GM19099 (cell line): ENCODE results near the gene ADAP1.

Experiments used
- POLR2A ChIP-seq: IDR thresholded peaks from 3 replicates; pipeline ENCODE4 v1.6.1; 2011; ENCODE audit warnings: low read depth; ENCODE audit not compliant: insufficient read length; ENCODE audit errors: extremely low read depth

ADAP1 gene

DNA sequence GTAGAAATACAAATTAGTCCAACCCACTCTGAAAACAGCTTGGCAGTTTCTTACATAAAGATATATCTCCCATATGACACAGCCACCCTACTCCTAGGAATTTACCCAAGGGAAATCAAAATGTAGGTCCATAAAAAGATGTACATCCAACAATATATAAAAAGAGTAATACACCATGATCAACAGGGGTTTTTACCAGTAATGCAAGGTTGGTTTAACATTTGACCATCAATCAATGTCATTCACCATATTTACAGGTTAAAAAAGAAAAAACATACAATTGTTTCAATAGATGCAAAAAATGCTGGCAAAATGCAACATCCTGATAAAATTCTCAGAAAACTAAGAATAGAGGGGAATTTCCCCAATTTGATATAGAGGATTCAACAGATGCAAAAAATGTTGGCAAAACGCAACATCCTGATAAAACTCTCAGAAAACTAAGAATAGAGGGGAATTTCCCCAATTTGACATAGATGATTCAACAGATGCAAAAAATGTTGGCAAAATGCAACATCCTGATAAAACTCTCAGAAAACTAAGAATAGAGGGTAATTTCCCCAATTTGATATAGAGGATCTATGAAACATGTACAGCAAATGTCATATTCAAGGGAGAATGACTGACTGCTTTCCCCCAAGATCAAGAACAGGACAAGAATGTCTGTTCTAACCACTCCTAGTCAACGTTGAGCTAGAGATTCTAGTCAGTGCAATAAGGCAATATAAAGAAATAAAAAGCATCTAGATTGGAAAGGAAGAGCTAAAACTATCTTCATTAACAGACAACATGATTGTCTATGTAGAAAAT, 13.7 kb downstream of the ADAP1 start:
- no peak for TF ChIP-seq POLR2A

DNA sequence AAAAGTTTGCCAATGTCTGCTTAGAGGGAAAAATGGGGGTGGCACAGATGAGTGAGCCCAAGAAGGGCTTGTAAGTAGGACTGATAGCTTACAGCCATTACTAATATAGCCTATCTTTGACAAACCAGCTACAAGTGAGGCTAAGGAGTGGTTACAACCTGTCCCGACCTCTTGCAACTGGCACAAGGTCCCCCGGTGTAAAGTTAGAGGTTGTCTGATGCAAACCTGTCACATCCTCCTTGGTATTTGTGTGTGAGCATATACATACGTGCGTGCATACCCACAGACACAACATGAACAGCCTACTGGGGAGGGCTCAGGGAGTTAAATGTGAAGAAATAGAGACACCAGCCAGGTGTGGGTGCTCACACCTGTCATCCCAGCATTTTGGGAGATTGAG, 14.6 kb downstream of the ADAP1 start:
- no peak for TF ChIP-seq POLR2A

DNA sequence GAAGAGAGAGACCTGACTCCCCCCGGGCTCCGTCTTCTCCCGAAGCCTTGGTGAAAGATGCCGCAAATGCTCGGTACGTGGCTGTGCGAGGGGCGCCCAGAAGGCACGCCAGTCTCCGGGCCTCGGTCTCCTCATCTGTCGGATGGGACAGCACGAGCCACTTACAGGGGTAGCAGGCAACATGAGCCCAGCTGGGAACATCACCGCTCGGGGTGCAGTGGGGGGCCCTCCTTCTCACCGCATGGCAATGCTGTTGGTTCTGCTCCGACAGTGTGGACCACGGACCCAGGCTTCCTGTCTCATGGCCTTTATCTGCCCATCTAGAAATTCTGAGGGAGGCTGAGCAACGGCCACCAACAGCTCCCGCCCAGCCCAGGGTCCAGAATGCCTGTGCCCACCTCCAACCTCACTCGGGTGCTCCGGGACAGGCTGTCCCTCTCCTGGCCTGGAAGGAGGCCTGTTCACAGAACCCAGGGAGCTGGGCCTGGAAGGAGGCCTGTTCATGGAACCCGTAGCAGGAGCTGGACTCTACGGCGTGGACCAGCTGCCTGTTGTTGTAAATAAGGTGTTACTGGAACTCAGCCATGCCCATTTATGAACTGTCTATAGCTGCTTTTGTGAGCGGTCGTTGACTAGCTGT, 15.8 kb downstream of the ADAP1 start:
- no peak for TF ChIP-seq POLR2A

DNA sequence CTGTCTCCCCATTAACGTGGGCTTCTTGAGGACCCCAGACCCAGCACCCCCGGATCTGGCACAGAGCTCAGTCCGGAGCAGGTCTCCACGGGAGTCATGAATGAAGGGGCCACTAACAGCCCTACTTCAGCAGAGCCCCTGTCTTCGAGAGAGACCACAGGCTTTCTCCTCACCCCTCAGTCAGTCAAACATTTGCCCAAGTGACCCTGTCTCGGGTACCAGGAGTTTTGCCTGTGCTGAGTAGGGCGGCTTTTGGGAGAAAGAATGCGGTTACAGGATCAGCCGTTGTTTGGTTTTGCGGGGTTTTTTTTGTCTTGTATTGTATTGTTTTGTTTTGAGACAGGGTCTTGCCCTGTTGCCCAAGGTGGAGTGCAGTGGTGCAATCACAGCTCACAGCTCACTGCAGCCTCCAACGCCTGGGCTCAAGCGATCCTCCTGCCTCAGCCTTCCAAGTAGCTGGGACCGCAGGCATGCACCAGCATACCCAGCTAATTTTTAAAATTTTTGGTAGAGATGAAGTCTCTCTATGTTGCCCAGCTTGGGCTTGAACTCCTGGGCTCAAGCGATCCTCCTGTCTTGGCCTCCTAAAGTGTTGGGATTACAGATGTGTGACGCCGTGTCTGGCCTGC, 16.5 kb downstream of the ADAP1 start:
- TF ChIP-seq POLR2A, result no peak

DNA sequence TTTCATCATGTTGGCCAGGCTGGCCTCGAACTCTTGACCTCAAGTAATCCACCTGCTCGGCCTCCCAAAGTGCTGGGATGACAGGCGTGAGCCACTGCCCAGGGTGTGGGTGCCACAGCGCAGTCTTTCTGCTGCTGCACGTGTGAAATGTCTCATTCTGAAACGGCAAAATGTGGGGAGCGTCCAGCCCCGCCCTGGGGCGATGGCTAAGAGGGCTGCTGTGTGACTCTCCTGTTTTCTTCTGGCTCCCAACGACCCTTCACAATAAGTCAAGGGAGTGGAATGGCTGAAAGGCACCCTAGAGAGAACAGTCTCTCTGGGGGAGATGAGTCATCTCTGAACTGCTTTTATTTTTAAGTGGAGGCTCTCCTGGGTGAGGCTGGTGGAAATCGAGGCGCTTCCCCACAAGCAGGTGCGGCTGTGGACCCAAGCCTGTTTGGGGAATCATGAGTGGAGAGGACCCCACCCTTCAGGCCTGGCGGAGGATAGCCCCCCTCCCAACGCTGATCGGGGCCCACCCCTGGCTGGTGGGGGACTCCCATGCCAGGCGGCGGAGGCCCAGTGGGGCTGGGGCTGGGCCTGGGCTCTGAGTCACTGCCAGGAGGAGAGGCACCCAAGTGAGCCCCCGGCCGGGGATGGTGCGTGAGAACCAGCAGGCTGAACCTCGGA, 18.0 kb downstream of the ADAP1 start:
- TF ChIP-seq POLR2A, result no peak

DNA sequence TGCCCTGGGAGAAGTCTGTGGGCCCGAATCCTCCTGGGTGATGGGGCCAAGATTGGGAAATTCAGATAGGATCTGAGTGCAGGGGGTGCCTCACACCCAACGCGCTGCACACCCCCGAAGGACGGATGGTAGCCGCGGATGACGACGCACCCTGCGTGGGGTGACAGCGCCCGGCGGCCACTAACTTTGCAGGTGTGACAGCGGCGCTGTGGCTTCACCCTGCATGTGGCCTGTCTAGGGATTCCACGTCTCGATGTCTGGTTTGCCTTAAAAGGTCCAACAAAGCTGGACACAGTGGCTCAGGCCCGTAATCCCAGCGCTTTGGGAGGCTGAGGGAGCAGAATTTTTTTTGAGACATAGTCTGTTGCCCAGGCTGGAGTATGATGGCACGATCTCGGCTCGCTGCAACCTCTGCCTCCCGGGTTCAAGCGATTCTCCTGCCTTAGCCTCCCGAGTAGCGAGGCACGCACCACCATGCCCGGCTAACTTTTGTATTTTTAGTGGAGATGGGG, 18.6 kb downstream of the ADAP1 start:
- no peak for TF ChIP-seq POLR2A

DNA sequence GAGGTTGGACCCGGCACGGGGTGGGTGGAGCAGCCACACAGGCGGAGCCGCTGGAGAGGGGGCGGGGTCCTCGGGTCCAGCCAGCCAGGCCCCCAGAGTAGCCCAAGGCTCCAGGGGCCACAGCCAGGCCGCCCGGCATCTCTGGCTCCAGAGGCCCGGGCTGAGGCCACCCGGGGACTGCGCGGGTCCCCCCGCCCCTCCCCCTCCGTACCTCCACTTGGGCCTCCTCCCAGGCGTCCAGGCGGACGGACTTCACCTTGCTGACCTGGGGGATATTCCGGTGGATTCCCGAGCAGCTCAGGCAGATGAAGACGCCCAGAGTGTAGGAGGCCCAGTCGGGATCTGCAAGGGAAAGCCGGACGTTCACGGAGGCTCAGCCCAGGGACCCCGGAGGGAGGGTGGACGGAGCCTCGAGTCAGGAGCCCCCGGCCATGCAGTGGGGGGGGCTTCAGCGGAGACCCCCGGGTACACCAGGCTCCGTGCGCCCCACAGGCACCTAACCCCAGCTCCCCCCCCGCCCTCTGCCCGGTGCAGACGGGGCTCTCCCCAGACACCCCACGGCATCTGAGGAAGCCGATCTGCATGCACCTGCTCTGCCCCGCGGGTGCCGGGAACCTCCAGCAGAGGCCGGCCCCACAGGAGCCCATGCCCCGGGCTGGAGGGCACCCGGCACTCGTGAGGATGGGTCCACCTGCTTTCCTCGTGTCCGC, 19.2 kb downstream of the ADAP1 start:
- no peak for TF ChIP-seq POLR2A

DNA sequence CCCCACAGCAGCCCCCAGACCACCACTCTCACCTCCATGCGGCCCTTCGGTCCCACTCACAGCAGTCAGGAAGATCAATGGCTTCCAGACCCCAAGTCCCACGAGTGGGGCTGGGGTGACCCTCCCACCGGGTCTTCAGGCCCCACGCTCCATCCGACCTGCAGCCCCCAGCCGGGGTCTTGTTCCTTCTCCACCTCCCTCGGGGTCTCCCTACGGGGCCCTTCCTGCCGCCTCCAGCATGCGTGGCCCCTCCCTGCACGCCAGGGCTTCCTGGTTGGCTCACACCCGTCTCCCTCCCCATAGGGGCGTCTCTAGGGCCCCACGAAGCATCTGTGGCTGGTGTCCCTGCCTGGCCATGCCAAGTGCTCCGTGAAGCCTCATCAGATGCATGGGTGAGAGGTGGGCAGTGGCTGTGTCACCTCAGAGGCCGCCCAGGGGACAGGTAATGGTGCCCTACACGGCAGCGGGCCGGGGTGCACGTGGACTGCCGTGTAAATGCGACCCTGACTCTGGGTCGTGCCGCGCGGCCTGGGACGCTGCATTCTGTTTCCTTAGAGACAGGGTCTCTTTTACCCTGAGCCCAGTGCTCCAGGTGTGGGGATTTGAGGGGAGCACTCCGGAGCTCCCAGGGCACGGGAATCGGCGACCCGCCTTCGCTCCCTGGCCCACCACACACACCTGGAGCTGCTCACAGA, 19.9 kb downstream of the ADAP1 start:
- no peak for TF ChIP-seq POLR2A

DNA sequence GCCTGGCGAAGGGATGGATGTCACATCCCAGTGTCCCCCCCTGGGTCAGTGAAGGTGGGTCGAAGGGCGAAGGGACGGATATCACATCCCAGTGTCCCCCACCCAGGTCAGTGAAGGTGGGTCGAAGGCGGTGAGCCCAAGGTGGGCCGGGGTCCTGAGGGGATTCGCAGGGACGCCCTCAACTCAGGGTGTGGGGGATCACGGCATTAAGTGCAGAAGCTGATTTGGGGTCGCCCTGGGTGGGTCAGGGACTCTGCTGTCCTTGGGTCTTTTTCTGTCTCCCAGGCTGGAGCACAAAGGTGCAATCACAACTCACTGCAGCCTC, 21.9 kb downstream of the ADAP1 start:
- no peak for TF ChIP-seq POLR2A

DNA sequence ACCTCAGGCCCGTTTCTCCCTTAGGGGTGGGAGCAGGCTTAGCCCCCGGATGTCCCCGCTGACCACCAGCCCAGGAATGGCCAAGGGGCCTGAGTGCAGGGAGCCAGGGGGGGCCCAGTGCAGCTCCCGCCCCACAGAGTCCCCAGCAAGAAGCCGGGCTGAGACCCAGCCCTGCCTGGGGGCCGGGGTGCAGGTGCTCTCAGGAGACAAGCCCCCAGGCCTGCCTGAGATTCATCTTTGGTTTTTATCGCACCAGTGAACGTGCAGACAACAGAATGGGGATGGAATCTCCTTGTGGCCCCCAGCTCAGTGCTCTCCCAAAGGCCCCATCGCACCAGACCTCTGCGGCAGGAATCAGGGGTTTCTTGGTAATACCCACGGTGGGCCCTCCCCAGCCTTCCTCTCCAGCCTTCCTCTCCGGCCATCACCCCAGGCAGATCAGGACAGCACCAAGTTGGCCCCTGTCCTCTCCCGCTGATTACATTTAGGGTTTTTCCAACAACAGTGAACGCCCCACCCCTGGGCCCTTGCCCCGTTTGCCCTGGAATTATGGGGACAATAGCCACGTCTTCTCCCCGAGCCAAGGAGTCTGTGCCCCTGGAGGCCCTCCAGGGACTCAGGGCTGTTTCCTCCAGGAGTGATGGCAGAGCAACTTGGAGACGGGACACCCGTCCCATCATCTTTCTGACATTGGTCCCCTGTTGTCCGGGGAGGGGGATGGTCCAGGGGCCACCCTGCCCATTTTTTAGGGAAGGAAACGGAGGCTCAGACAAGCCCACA, 22.4 kb downstream of the ADAP1 start:
- no peak for TF ChIP-seq POLR2A

DNA sequence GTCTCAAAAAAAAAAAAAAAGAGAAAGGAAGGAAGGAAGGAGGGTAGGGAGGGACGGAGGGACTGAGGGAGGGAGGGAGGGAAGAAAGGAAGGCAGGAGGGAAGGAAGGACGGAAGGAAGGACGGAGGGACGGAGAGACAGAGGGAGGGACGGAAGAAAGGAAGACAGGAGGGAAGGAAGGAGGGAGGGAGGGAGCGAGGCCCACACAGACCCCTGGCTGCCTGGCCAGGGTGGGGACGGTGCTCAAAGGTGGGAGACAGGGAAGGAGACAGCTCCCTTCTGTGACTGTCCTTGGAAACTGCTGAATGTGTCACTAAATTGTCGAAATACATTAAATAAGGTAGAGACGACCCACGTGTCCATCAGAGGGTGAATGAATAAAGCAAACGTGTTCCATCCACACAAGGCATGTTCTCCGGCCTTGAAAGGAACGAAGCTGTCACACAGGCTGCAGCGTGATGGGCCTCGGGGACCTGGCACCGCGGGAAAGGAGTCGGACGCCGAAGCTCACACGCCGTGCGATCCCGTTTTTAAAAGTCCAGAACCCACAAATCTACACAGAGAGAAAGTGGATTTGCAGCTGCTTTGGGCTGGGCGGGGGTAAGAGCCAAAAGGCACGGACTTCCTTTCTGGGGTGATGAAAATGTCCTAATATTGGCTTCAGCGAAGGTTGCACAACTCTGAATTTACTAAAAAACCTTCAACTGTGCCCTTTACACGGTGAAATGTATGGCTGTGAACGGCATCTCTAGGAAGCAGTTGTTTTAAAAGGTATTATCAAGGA, 23.3 kb downstream of the ADAP1 start:
- no peak for TF ChIP-seq POLR2A

DNA sequence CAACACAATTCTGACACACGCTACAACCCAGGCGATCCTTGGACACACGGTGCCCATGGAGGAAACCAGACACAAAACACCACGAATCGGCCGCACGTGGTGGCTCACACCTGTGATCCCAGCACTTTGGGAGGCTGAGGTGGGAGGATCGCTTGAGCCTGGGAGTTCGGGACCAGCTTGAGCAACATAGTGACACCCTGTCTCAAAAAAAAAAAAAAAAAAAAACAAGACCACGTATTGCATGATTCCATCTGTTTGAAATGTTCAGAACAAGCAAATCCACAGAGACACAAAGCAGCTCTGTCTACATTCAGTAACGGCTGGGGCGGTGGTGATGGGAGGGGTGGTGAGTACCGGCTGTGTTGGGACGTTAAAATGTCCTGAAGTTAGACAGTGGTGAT, 25.2 kb downstream of the ADAP1 start:
- no peak for TF ChIP-seq POLR2A
